GM12891 (cell line): ENCODE measurements around the gene FAF1.

Experiments
- POLR2A ChIP-seq: IDR thresholded peaks from 2 replicates; pipeline ENCODE4 v1.6.1; 2011; ENCODE audit warnings: low read depth, low read length, control low read depth
- POLR2AphosphoS5 ChIP-seq: IDR thresholded peaks from 2 replicates; pipeline ENCODE4 v1.6.1; 2011; ENCODE audit warnings: low read depth, low read length, control low read depth
- POU2F2 ChIP-seq: IDR thresholded peaks from 2 replicates; pipeline ENCODE4 v1.6.1; 2011; ENCODE audit warnings: low read depth, mild to moderate bottlenecking, control low read depth, low read length, moderate library complexity
- SPI1 ChIP-seq: IDR thresholded peaks from 2 replicates; pipeline ENCODE4 v1.6.1; 2011; ENCODE audit warnings: low read depth, low read length, control low read depth
- TAF1 ChIP-seq: IDR thresholded peaks from 2 replicates; pipeline ENCODE4 v1.6.1; 2011; ENCODE audit warnings: low read depth, low read length, control low read depth

DNA sequence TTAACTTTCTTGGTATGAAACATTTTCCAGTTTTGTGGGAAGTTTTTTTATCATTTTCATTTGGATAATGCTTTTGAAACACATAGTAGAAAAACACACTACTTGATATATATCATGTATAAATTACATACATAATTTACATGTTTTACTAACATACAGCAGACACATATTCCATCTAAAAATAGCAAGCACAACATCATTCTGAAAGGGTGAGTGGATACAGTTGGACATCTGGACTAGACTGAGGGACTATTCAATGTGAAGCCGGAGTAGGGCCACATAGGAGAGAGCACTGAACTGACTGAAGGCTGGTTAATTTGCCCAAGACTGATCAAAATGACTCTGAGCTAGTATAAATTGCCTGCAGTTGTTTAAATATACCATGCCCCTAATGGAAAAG, 21.7 kb upstream of the FAF1 start:
- TF ChIP-seq POLR2A (no peak), POLR2AphosphoS5 (no peak), TAF1 (no peak), POU2F2 (no peak), SPI1 (no peak)
